ENCODE measurements around the gene UCP3. TPM values are rescaled to one million over a fixed set of nuclear protein-coding genes. Genes with fewer than 3 reads are reported as not detected.

UCP3 gene
- total RNA-seq, 6 experiments from 2014 or later, result 0.20 to 1.5 (median 0.42) TPM

- 67% methylated on average over 18 of the region's 18 CpGs for WGBS (ENCODE audit: insufficient coverage, low coverage, low lambda C conversion rate, missing lambda C conversion rate)
- peak in 1 of 3 donors; percentile 42 for DNase-seq
- peak overlapping the region; percentile 40 to 60 (median 56) for H3K4me3 ChIP-seq
Observed at GRCh38 chr11:73983741-73984538, 24.9 kb downstream of the UCP3 start.

GRCh38 chr11:73982990-73983740, 25.7 kb downstream of the UCP3 start:
- WGBS (ENCODE audit: insufficient coverage, low coverage, low lambda C conversion rate, missing lambda C conversion rate), result 28% methylated on average over 6 of the region's 56 CpGs
- Histone ChIP-seq H3K36me3 (no peaks in the 10 kb centered on the region), H3K9me3 (no peaks in the 10 kb centered on the region), H3K4me1 (peaks cover 0 to 5% (median 0%) of the 10 kb centered on the region in 4 donors), H3K4me3 (peak overlapping the region; percentile 40 to 60 (median 56)), H3K27me3 (no peaks in the 10 kb centered on the region), H3K27ac (peak overlapping the region; percentile 62 to 72 (median 71))
- peak; percentile 87 to 94 (median 91) for DNase-seq
- TF ChIP-seq POLR2A (IDR thresholded peaks at IDR 0.05), result peak; percentile 50
- no peak for TF ChIP-seq CTCF (IDR thresholded peaks at IDR 0.05)
- peak; percentile 89 to 93 (median 92) for ATAC-seq
- intact Hi-C loops (cut with DNase I), result no loop called here

More at GRCh38 chr11:73983741-73984538, 24.9 kb downstream of the UCP3 start:
- Histone ChIP-seq H3K4me1 (peaks cover 0 to 5% (median 0%) of the 10 kb centered on the region in 4 donors), H3K36me3 (no peaks in the 10 kb centered on the region), H3K27ac (peak overlapping the region in 2 of 3 donors; percentile 71 to 72), H3K27me3 (no peaks in the 10 kb centered on the region), H3K9me3 (no peaks in the 10 kb centered on the region)
- intact Hi-C loops (cut with DNase I), result no loop called here
- TF ChIP-seq CTCF (IDR thresholded peaks at IDR 0.05) (no peak), POLR2A (IDR thresholded peaks at IDR 0.05) (no peak)
- no peak for ATAC-seq

GRCh38 chr11:73982595-73982989, 26.3 kb downstream of the UCP3 start, which contains the start of gene UCP2:
UCP2 (minus strand) TSS chr11:73982843; CDS start chr11:73978378, 4,465 bp downstream.
- Histone ChIP-seq H3K27ac (peak within 1 kb of the TSS; percentile 62 to 72 (median 71)), H3K9me3 (no peaks in the 10 kb centered on the region), H3K27me3 (no peaks in the 10 kb centered on the region), H3K4me1 (peaks cover 0 to 5% (median 0%) of the 10 kb centered on the region in 4 donors), H3K4me3 (peak within 1 kb of the TSS; percentile 40 to 60 (median 56)), H3K36me3 (no peaks in the 10 kb centered on the region)
- intact Hi-C loops (cut with DNase I), result no loop called here
- no peak for TF ChIP-seq CTCF (IDR thresholded peaks at IDR 0.05)
- TF ChIP-seq POLR2A (IDR thresholded peaks at IDR 0.05), result peak; percentile 13
- DNase-seq (peak; percentile 79 to 87 (median 87)), ATAC-seq (peak; percentile 76 to 86 (median 82))
- 0% methylated on average over 1 of the region's 43 CpGs for WGBS (ENCODE audit: insufficient coverage, low coverage, low lambda C conversion rate, missing lambda C conversion rate)

GRCh38 chr11:73981051-73981805, 27.7 kb downstream of the UCP3 start:
- Histone ChIP-seq H3K4me3 (peak overlapping the region; percentile 40 to 60 (median 56)), H3K4me1 (peaks cover 0 to 5% (median 0%) of the 10 kb centered on the region in 4 donors), H3K27me3 (no peaks in the 10 kb centered on the region), H3K27ac (no peak overlapping the region), H3K9me3 (no peaks in the 10 kb centered on the region), H3K36me3 (no peaks in the 10 kb centered on the region)
- ATAC-seq (no peak), DNase-seq (peak in 1 of 3 donors; percentile 24)
- no peak for TF ChIP-seq CTCF (IDR thresholded peaks at IDR 0.05)
- TF ChIP-seq POLR2A (IDR thresholded peaks at IDR 0.05), result no peak
- WGBS (ENCODE audit: insufficient coverage, low coverage, low lambda C conversion rate, missing lambda C conversion rate), result 90% methylated on average over 11 of the region's 13 CpGs
- intact Hi-C loops (cut with DNase I), result no loop called here

All from right lobe of liver (tissue), 6 donors.